ENCODE data around the gene MEX3B. TPM values are rescaled to one million over a fixed set of nuclear protein-coding genes. Genes with fewer than 3 reads are reported as not detected.

MEX3B gene
- total RNA-seq, 1 experiment from 2014 or later: 2.0 TPM

DNA sequence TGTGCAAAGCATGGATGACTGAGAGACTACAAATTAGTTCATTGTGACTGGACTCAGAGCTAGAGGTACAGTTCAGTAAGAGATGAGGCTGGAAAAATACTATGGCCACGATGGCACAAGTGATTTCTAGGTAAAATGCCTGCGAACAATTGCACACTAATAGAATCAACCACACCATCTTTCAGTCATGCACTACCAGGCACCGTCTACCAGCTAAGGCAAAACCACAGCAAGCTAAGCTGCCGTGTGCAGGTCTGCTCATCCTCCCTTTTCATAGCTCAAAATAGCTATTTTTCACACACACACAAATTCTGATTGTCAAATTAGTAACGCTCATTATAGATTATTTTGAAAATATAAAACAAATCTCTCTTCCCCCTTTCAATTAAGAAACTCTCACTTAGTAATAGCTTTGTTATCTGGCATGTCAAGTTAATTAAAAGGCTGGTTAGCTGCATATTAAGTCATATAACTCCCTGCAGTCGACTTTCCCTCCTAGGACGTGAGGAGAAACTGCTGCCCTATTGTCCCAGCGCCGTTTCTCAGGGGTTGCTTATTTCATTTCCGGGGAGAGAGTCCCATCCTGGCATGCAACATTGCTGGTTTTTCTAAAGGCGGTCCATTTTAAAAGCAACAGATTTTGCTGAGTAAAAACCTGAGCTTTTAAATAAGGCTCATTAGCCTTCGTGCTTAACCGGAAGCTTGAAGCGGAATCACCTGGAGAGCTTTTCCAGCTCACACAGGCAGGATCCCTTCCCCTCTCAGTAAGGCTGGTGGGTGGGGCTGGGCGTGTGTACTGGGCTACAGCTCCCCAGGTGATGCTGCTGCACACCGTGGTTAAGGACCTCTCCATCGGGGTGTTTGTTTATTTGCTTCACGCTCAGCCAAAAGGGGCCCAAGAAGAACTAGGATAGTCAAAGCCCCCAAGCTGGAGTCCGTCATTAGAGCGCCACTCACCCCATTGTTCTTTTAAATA, 16.9 kb upstream of the MEX3B start:
- DNase-seq: no peak
- TF ChIP-seq, protein P1, sequence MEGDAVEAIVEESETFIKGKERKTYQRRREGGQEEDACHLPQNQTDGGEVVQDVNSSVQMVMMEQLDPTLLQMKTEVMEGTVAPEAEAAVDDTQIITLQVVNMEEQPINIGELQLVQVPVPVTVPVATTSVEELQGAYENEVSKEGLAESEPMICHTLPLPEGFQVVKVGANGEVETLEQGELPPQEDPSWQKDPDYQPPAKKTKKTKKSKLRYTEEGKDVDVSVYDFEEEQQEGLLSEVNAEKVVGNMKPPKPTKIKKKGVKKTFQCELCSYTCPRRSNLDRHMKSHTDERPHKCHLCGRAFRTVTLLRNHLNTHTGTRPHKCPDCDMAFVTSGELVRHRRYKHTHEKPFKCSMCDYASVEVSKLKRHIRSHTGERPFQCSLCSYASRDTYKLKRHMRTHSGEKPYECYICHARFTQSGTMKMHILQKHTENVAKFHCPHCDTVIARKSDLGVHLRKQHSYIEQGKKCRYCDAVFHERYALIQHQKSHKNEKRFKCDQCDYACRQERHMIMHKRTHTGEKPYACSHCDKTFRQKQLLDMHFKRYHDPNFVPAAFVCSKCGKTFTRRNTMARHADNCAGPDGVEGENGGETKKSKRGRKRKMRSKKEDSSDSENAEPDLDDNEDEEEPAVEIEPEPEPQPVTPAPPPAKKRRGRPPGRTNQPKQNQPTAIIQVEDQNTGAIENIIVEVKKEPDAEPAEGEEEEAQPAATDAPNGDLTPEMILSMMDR (IDR thresholded peaks at IDR 0.05; ENCODE audit: unreplicated experiment): no peak
- peaks cover 80% of the 10 kb centered on the region for H3K27me3 Mint-ChIP-seq (ENCODE audit: unreplicated experiment)
- H3K36me3 Mint-ChIP-seq (ENCODE audit: insufficient read depth, unreplicated experiment): no peaks in the 10 kb centered on the region
- intact Hi-C loops (cut with micrococcal nuclease; ENCODE audit: unreplicated experiment): no loop called here
- H3K9me3 Mint-ChIP-seq (ENCODE audit: low read depth, unreplicated experiment): no peaks in the 10 kb centered on the region
- no peaks in the 10 kb centered on the region for H3K4me1 Mint-ChIP-seq (ENCODE audit: low read depth, unreplicated experiment)
- BruUV-seq (replicated peaks): no TSS peak
- no peak overlapping the region for H3K4me3 Mint-ChIP-seq (ENCODE audit: low read depth, unreplicated experiment)
- CTCF ChIA-PET: interaction anchor here (0.7 kb wide), 1 partner anchor 23 kb away, joined by 3 read pairs; no protein-coding TSS in a partner anchor
- no peak overlapping the region for H3K27ac Mint-ChIP-seq (ENCODE audit: unreplicated experiment)

DNA sequence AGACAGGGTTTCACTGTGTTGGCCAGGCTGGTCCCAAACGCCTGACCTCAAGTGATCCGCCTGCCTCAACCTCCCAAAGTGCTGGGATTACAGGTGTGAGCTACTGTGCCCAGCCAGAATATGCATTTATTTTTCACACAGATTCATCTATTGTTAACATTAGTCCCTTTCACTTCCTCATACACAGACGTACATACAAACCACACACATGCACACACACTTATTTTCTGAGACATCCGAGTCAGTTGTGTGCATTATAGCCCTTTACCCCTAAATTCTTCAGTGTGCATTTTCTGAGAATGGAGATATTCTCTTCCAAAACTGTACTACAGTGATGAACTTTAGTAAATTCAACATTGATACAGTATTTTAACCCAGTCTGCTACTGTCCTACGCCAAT, 15.0 kb upstream of the MEX3B start:
- TF ChIP-seq, protein P1 (IDR thresholded peaks at IDR 0.05; ENCODE audit: unreplicated experiment): no peak
- no peaks in the 10 kb centered on the region for H3K36me3 Mint-ChIP-seq (ENCODE audit: insufficient read depth, unreplicated experiment)
- peaks cover 100% of the 10 kb centered on the region for H3K27me3 Mint-ChIP-seq (ENCODE audit: unreplicated experiment)
- CTCF ChIA-PET: no interaction called here
- no peak for DNase-seq
- no peaks in the 10 kb centered on the region for H3K9me3 Mint-ChIP-seq (ENCODE audit: low read depth, unreplicated experiment)
- no TSS peak for BruUV-seq (replicated peaks)
- H3K27ac Mint-ChIP-seq (ENCODE audit: unreplicated experiment): no peak overlapping the region
- intact Hi-C loops (cut with micrococcal nuclease; ENCODE audit: unreplicated experiment): no loop called here
- no peak overlapping the region for H3K4me3 Mint-ChIP-seq (ENCODE audit: low read depth, unreplicated experiment)
- H3K4me1 Mint-ChIP-seq (ENCODE audit: low read depth, unreplicated experiment): no peaks in the 10 kb centered on the region

DNA sequence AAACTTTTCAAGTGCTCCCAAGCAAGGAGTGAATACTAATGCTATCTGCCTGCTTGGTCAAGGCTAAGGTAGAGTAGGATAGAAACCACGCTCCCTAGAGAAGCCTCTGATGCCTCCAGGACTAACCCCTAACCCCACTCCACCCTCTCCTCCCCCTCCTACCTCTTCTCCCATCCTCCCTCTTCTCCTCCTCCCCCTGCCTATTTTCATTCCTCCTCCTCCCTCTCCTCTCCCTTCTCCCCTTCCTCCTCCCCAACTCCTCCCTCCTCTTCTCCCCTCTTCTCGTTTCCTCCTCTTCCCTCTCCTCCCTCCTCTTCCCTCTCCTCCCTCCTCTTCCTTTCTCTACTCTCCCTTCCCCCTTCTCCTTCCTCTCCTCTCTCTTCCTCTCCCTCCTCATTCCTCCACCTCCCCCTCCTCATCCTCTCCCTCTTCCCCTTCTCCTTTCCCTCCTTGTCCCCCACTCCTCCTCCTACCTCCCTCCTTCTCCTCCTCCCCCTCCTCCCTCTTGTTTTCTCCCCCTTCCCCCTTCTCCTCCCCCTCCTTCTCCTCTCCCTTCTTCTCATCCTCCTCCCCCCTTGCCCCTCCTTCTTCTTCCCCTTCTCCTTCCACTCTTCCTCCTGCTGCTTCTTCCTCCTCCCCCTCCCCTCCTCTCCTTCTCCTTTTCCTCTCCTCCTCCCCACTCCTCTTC, 12.8 kb upstream of the MEX3B start:
- H3K36me3 Mint-ChIP-seq (ENCODE audit: insufficient read depth, unreplicated experiment): no peaks in the 10 kb centered on the region
- intact Hi-C loops (cut with micrococcal nuclease; ENCODE audit: unreplicated experiment): no loop called here
- H3K27ac Mint-ChIP-seq (ENCODE audit: unreplicated experiment): no peak overlapping the region
- no peak overlapping the region for H3K4me3 Mint-ChIP-seq (ENCODE audit: low read depth, unreplicated experiment)
- no TSS peak for BruUV-seq (replicated peaks)
- TF ChIP-seq, protein P1 (IDR thresholded peaks at IDR 0.05; ENCODE audit: unreplicated experiment): no peak
- no peaks in the 10 kb centered on the region for H3K4me1 Mint-ChIP-seq (ENCODE audit: low read depth, unreplicated experiment)
- no peak for DNase-seq
- peaks cover 97% of the 10 kb centered on the region for H3K27me3 Mint-ChIP-seq (ENCODE audit: unreplicated experiment)
- H3K9me3 Mint-ChIP-seq (ENCODE audit: low read depth, unreplicated experiment): no peaks in the 10 kb centered on the region
- CTCF ChIA-PET: interaction anchor here (0.6 kb wide), 1 partner anchor 1072 kb away, joined by 3 read pairs; no protein-coding TSS in a partner anchor

DNA sequence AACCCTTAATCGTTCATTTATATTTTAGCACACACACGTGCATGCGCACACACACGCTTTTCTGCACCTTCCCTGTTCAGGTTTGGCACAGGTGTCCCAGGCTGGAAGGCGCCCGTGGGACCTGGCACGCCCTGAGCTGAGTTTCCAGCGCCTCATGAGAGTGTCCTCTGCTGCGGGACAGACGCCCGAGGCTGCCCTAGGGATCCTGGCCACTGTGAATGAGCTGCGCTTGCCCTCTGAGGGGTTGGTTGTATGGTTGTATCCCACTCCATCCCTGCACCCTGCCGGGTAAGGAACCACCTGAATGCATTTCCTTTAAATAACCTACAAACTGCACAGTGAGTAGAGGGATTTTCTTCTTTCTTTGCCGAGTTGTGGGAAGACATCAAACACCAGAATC, 12.2 kb upstream of the MEX3B start:
- no peak overlapping the region for H3K27ac Mint-ChIP-seq (ENCODE audit: unreplicated experiment)
- CTCF ChIA-PET: no interaction called here
- no peak overlapping the region for H3K4me3 Mint-ChIP-seq (ENCODE audit: low read depth, unreplicated experiment)
- intact Hi-C loops (cut with micrococcal nuclease; ENCODE audit: unreplicated experiment): no loop called here
- no peaks in the 10 kb centered on the region for H3K4me1 Mint-ChIP-seq (ENCODE audit: low read depth, unreplicated experiment)
- H3K27me3 Mint-ChIP-seq (ENCODE audit: unreplicated experiment): peaks cover 97% of the 10 kb centered on the region
- H3K9me3 Mint-ChIP-seq (ENCODE audit: low read depth, unreplicated experiment): no peaks in the 10 kb centered on the region
- no TSS peak for BruUV-seq (replicated peaks)
- TF ChIP-seq, protein P1 (IDR thresholded peaks at IDR 0.05; ENCODE audit: unreplicated experiment): no peak
- no peaks in the 10 kb centered on the region for H3K36me3 Mint-ChIP-seq (ENCODE audit: insufficient read depth, unreplicated experiment)
- no peak for DNase-seq

Measured in Calu3 (cell line).